ENCODE results near the gene LRP1B.

GRCh38 chr2:141417246-141417797 is 713.5 kb downstream of the LRP1B start:
- TF ChIP-seq CTCF (IDR thresholded peaks at IDR 0.05; ENCODE audit: low read length) (no peak), EZH2 (IDR thresholded peaks at IDR 0.05; ENCODE audit: borderline replicate concordance, low read length) (no peak)
